ENCODE data around the gene PCARE.

DNA sequence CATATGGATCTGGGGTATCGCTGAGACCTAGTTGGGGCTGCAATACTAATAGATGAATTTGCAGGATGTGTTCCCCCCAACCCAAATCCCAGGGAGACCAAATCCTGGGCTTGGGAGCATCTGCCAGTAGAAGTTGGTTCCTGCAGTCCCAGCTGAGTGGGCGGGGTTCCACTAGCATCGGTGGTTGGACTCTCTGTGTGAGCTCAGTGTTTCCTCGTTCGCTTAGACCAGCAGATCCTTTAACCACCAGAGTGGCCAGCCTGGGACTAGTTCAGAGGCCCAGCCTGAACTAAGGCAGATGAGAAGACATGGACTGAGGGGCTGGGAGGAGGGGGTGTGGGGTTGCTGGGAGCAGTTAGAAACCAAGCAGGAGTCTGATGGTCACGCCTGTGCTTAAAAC, 40.7 kb downstream of the PCARE start:
- TF ChIP-seq, protein P1, sequence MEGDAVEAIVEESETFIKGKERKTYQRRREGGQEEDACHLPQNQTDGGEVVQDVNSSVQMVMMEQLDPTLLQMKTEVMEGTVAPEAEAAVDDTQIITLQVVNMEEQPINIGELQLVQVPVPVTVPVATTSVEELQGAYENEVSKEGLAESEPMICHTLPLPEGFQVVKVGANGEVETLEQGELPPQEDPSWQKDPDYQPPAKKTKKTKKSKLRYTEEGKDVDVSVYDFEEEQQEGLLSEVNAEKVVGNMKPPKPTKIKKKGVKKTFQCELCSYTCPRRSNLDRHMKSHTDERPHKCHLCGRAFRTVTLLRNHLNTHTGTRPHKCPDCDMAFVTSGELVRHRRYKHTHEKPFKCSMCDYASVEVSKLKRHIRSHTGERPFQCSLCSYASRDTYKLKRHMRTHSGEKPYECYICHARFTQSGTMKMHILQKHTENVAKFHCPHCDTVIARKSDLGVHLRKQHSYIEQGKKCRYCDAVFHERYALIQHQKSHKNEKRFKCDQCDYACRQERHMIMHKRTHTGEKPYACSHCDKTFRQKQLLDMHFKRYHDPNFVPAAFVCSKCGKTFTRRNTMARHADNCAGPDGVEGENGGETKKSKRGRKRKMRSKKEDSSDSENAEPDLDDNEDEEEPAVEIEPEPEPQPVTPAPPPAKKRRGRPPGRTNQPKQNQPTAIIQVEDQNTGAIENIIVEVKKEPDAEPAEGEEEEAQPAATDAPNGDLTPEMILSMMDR (IDR thresholded peaks at IDR 0.05; ENCODE audit: poor library complexity) = no peak
- TF ChIP-seq EZH2phosphoT487 (IDR thresholded peaks at IDR 0.05; ENCODE audit: low read depth, severe bottlenecking, unreplicated experiment) = no peak
